ENCODE results near the gene EMX1.

- no peak for TF ChIP-seq CHD2 (IDR thresholded peaks at IDR 0.05; ENCODE audit: low read depth, low read length)
- TF ChIP-seq RAD21 (CRISPR knock-in tag; IDR thresholded peaks at IDR 0.05) = no peak
- TF ChIP-seq ZNF740 (CRISPR knock-in tag; IDR thresholded peaks at IDR 0.05) = no peak
- TF ChIP-seq SETDB1 (CRISPR knock-in tag; IDR thresholded peaks at IDR 0.05; ENCODE audit: borderline replicate concordance) = no peak
- TF ChIP-seq ELK4 (CRISPR knock-in tag; IDR thresholded peaks at IDR 0.05; ENCODE audit: borderline replicate concordance) = no peak
- no peak for TF ChIP-seq ZBTB33 (CRISPR knock-in tag; IDR thresholded peaks at IDR 0.05)
- no peak for TF ChIP-seq THRA (CRISPR knock-in tag; IDR thresholded peaks at IDR 0.05; ENCODE audit: borderline replicate concordance)
- TF ChIP-seq IRF9 (CRISPR knock-in tag; IDR thresholded peaks at IDR 0.05; ENCODE audit: borderline replicate concordance) = no peak
- no peak for TF ChIP-seq SOX6 (IDR thresholded peaks at IDR 0.05)
- no peak for TF ChIP-seq SOX6 (CRISPR knock-in tag; IDR thresholded peaks at IDR 0.05)
- TF ChIP-seq KDM5A (IDR thresholded peaks at IDR 0.05; ENCODE audit: borderline replicate concordance, low read length) = no peak
These were observed 47.7 kb downstream of the EMX1 start for GRCh38 chr2:72965016-72965415.

All from HepG2 (cell line).